Neural cell (in vitro differentiated cells): Measurements from ENCODE around the gene ZCCHC14.

Source experiments
- EP300 ChIP-seq: fragments of 450-650 bp; conservative IDR thresholded peaks from 2 replicates; pipeline ENCODE4 v1.6.1; 2014; ENCODE audit warnings: antibody characterized with exemption, mild to moderate bottlenecking, moderate library complexity; ENCODE audit not compliant: poor library complexity, severe bottlenecking
- EZH2 ChIP-seq: fragments of 200-600, 300-800 bp; shearing (Covaris generic), sonication (generic); IDR thresholded peaks from 2 replicates; pipeline ENCODE4 v1.6.1; 2014; ENCODE audit warnings: antibody characterized with exemption, low read length, borderline replicate concordance, mild to moderate bottlenecking; ENCODE audit not compliant: insufficient read depth, poor library complexity, severe bottlenecking
- TAF1 ChIP-seq: IDR thresholded peaks from 2 replicates; pipeline ENCODE4 v1.6.1; 2012; ENCODE audit warnings: low read depth
- TF ChIP-seq, protein P1 (sequence below): fragments of 450-650 bp; IDR thresholded peaks from 2 replicates; pipeline ENCODE4 v1.5.1; 2014; ENCODE audit warnings: antibody characterized with exemption, mild to moderate bottlenecking, moderate library complexity; ENCODE audit not compliant: poor library complexity, severe bottlenecking
- TF ChIP-seq, protein P2 (sequence below): IDR thresholded peaks from 2 replicates; pipeline ENCODE4 v1.6.1; 2012; ENCODE audit warnings: borderline replicate concordance

DNA sequence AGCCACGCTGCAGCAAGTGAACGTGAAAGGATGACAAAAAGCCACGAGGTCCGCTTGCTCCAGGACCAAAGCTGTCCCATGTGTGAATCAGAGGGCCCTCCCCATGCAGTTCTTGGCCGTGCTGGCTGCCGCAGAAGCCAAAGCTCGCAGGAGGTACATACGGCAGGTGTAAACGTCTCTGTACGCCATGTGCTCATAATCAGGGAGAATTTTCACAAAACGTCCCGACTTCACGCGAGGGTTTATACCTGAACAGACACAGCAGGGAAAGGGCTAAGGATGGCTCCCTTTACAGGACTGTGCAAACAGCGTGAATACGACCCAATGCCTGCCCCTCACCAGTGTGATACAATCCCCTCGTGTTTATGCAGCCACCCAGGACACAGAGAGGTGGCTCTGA, 134.6 kb downstream of the ZCCHC14 start:
- TF ChIP-seq, protein P1, sequence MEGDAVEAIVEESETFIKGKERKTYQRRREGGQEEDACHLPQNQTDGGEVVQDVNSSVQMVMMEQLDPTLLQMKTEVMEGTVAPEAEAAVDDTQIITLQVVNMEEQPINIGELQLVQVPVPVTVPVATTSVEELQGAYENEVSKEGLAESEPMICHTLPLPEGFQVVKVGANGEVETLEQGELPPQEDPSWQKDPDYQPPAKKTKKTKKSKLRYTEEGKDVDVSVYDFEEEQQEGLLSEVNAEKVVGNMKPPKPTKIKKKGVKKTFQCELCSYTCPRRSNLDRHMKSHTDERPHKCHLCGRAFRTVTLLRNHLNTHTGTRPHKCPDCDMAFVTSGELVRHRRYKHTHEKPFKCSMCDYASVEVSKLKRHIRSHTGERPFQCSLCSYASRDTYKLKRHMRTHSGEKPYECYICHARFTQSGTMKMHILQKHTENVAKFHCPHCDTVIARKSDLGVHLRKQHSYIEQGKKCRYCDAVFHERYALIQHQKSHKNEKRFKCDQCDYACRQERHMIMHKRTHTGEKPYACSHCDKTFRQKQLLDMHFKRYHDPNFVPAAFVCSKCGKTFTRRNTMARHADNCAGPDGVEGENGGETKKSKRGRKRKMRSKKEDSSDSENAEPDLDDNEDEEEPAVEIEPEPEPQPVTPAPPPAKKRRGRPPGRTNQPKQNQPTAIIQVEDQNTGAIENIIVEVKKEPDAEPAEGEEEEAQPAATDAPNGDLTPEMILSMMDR, result no peak
- TF ChIP-seq EP300 (no peak), TAF1 (no peak), EZH2 (no peak)
- TF ChIP-seq, protein P2, sequence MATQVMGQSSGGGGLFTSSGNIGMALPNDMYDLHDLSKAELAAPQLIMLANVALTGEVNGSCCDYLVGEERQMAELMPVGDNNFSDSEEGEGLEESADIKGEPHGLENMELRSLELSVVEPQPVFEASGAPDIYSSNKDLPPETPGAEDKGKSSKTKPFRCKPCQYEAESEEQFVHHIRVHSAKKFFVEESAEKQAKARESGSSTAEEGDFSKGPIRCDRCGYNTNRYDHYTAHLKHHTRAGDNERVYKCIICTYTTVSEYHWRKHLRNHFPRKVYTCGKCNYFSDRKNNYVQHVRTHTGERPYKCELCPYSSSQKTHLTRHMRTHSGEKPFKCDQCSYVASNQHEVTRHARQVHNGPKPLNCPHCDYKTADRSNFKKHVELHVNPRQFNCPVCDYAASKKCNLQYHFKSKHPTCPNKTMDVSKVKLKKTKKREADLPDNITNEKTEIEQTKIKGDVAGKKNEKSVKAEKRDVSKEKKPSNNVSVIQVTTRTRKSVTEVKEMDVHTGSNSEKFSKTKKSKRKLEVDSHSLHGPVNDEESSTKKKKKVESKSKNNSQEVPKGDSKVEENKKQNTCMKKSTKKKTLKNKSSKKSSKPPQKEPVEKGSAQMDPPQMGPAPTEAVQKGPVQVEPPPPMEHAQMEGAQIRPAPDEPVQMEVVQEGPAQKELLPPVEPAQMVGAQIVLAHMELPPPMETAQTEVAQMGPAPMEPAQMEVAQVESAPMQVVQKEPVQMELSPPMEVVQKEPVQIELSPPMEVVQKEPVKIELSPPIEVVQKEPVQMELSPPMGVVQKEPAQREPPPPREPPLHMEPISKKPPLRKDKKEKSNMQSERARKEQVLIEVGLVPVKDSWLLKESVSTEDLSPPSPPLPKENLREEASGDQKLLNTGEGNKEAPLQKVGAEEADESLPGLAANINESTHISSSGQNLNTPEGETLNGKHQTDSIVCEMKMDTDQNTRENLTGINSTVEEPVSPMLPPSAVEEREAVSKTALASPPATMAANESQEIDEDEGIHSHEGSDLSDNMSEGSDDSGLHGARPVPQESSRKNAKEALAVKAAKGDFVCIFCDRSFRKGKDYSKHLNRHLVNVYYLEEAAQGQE, result no peak
